Smooth muscle cell (in vitro differentiated cells): ENCODE measurements around the gene RPL10L. TPM values are rescaled to one million over a fixed set of nuclear protein-coding genes. Genes with fewer than 3 reads are reported as not detected.

Experiments used
- DNase-seq: peaks from one replicate; lab custom pipeline; 2025; ENCODE audit not compliant: unreplicated experiment; lab: John Stamatoyannopoulos, UW
- H2AFZ ChIP-seq: fragments of 200-600 bp; sonication (generic); 2 replicates; pipeline ENCODE4 v1.6.0; 2016; ENCODE audit warnings: antibody characterized with exemption, low read depth, mild to moderate bottlenecking
- H3F3A ChIP-seq: fragments of 200-600 bp; sonication (generic); 2 replicates; pipeline ENCODE4 v1.6.0; 2017; ENCODE audit warnings: antibody characterized with exemption, low read depth
- H3K27ac ChIP-seq: fragments of 200-600 bp; sonication (generic); 2 replicates; pipeline ENCODE4 v1.5.1; 2016; ENCODE audit warnings: low read depth, mild to moderate bottlenecking
- H3K27me3 ChIP-seq: fragments of 200-600 bp; sonication (generic); 2 replicates; pipeline ENCODE4 v1.6.1; 2016; ENCODE audit warnings: low read depth, mild to moderate bottlenecking
- H3K36me3 ChIP-seq: fragments of 200-600 bp; sonication (generic); 2 replicates; pipeline ENCODE4 v1.5.1; 2016; ENCODE audit warnings: low read depth
- H3K4me1 ChIP-seq: fragments of 200-600 bp; sonication (generic); 2 replicates; pipeline ENCODE4 v1.5.1; 2016; ENCODE audit warnings: low read depth
- H3K4me2 ChIP-seq: fragments of 200-600 bp; sonication (generic); 2 replicates; pipeline ENCODE4 v1.6.0; 2016; ENCODE audit warnings: mild to moderate bottlenecking
- H3K4me3 ChIP-seq: fragments of 200-600 bp; sonication (generic); 2 replicates; pipeline ENCODE4 v1.5.1; 2016; ENCODE audit warnings: mild to moderate bottlenecking
- H3K79me2 ChIP-seq: fragments of 200-600 bp; sonication (generic); 2 replicates; pipeline ENCODE4 v1.6.0; 2016; ENCODE audit warnings: low read depth, mild to moderate bottlenecking
- H3K9ac ChIP-seq: fragments of 200-600 bp; sonication (generic); 2 replicates; pipeline ENCODE4 v1.6.0; 2016; ENCODE audit warnings: low read depth
- H3K9me3 ChIP-seq: fragments of 200-600 bp; sonication (generic); replicated peaks from 2 replicates; pipeline ENCODE4 v1.5.1; 2016; ENCODE audit warnings: low read depth
- H4K20me1 ChIP-seq: fragments of 200-600 bp; sonication (generic); 2 replicates; pipeline ENCODE4 v1.6.0; 2016; ENCODE audit warnings: low read depth
- CTCF ChIP-seq: fragments of 200-600 bp; sonication (generic); IDR thresholded peaks from 2 replicates; pipeline ENCODE4 v1.5.1; 2017; ENCODE audit warnings: borderline replicate concordance, mild to moderate bottlenecking, antibody characterized with exemption; ENCODE audit not compliant: insufficient read depth, poor library complexity, severe bottlenecking
- WGBS: methylation state at CpG from one replicate; pipeline ENCODE4 v1.1.7; 2016; ENCODE audit warnings: low lambda C conversion rate; 5-methylcytosine and 5-hydroxymethylcytosine counted together
- polyA plus RNA-seq: library from polyadenylated mRNA; unstranded; fragments of >200 nt; fragmentation: Nextera tagmentation; extraction: Ambion mirVana; gene quantifications from 2 replicates; pipeline ENCODE4 v1.2.1, GENCODE V29; 2016
- total RNA-seq: library from RNA; depleted of rRNA; stranded (reverse); fragments of >200 nt; gene quantifications from 2 replicates; pipeline ENCODE4 v1.2.3, GENCODE V29; 2014

Gene RPL10L
- total and polyA plus RNA-seq, 2 experiments from 2014 or later, result not detected

- no peaks in the 10 kb centered on the region for H3K9me3 ChIP-seq
- no peak overlapping the region for H3K4me3 ChIP-seq
- no peaks in the 10 kb centered on the region for H3K36me3 ChIP-seq
- no peaks in the 10 kb centered on the region for H4K20me1 ChIP-seq
- 70% methylated on average over 3 of the region's 3 CpGs for WGBS
- no peak for DNase-seq
- no peaks in the 10 kb centered on the region for H3K27me3 ChIP-seq
- H3K9ac ChIP-seq, result no peak overlapping the region
- H3K4me1 ChIP-seq, result no peaks in the 10 kb centered on the region
- no peak for TF ChIP-seq CTCF
- no peaks in the 10 kb centered on the region for H3F3A ChIP-seq
- no peaks in the 10 kb centered on the region for H3K79me2 ChIP-seq
- no peak overlapping the region for H3K27ac ChIP-seq
- peak overlapping the region; percentile 9 for H2AFZ ChIP-seq
- no peak overlapping the region for H3K4me2 ChIP-seq
These were observed 24.7 kb downstream of the RPL10L start for GRCh38 chr14:46626876-46627275.
